ENCODE results near the gene PARD3. TPM values are rescaled to one million over a fixed set of nuclear protein-coding genes. Genes with fewer than 3 reads are reported as not detected.
"Not testable (repeated sequence)": the region's sequence is repeated elsewhere in the genome, so short reads cannot be mapped to it uniquely, and the experiment has no call there.

PARD3 gene
- total RNA-seq, 1 donor from 2014 or later = 29.4 TPM

DNA sequence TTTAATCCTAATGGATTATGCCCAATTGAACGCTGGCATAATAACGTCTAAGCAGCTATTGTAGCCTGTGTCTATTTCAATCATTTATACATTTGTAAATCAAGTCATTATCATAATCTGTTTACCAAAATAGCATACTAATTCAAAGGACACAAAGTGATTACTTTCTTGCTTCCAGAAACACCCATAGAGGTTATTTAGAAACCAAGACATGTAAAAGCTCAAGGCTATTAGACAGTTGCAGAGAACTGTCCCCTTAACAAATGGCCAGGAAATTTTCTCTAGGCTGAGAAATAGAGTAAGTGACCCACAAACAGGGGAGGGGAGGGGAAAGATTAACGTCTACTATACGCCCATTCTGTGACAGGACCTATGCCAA, 455.7 kb downstream of the PARD3 start:
- DNase-seq (ENCODE audit: low read depth in 2 of 2) = no peak

DNA sequence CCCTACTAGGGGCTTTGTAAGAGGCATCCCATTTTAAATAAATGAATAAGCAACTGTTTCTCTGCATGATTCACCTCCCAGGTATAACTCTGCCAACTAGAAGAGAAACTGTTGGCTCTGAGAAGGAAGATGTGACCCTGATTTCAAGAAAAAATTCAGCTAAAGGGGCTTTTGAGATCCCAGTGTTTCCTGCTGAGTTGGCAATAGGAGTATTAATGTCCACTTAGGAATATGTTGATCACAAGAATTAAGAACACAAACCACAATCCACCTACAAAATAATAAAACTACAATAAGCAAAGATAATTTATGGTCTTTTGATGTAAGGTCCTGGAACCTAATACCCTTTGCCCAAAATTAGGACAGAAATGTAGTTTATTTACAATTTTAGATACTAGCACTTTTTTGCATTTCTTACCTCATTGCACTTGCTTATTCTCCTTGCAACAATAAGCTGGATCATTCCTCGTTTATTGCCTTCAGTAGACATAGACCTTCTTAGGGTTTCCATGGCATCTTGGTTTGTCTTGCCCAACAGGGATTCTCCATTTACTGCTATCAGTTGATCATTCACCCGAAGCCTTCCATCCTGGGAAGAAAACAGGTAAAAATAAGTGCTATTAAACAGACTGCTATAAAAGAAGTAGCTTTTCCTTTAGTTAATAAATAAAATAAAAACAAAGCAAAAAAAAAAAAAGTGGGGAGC, 456.2 kb downstream of the PARD3 start:
- DNase-seq (ENCODE audit: low read depth in 2 of 2) = no peak

DNA sequence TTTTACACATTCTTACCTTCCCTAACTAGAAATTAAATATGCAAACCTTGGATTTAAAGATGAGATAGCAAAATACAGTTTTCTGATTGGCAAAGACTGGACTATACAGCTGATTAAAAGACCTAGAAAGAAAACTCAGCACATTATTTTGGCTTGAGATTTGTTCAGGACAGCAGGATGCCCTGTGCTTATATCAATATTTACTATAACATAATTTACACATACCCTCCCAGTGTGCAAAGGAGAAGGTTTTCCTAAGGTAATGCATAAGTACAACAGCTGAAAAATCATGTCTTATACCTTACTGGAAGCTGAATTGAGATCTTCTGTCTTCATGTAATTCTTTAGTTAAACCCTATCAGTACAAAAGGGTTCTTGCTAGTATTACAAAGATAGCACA, 458.6 kb downstream of the PARD3 start:
- no peak for DNase-seq (ENCODE audit: low read depth in 2 of 2)

DNA sequence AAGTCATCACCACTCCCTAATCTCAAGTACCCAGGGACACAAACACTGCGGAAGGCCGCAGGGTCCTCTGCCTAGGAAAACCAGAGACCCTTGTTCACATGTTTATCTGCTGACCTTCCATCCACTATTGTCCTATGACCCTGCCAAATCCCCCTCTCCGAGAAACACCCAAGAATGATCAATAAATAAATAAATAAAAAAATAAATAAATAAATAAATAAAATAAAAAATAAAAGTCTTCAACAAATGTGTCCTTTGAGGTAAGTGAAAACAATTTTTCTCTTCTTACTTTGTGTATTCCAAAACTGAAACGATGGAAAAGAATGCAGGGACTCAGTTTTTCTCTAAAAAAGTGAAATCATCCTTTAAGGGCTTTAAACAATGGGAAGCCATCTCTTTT, 461.6 kb downstream of the PARD3 start:
- not testable (repeated sequence) for DNase-seq (ENCODE audit: low read depth in 2 of 2)

DNA sequence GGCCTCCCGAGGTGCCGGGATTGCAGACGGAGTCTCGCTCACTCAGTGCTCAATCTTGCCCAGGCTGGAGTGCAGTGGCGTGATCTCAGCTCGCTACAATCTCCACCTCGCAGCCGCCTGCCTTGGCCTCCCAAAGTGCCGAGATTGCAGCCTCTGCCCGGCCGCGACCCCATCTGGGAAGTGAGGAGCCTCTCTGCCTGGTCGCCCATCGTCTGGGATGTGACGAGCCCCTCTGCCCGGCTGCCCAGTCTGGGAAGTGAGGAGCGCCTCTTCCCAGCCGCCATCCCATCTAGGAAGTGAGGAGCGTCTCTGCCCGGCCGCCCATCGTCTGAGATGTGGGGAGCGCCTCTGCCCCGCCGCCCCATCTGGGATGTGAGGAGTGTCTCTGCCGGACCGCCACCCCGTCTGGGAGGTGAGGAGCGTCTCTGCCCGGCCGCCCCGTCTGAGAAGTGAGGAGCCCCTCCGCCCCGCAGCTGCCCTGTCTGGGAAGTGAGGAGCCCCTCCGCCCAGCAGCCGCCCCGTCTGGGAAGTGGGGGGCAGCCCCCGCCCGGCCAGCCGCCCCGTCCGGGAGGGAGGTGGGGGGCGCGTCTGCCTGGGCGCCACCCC, 462.4 kb downstream of the PARD3 start:
- DNase-seq (ENCODE audit: low read depth in 2 of 2) = not testable (repeated sequence)

DNA sequence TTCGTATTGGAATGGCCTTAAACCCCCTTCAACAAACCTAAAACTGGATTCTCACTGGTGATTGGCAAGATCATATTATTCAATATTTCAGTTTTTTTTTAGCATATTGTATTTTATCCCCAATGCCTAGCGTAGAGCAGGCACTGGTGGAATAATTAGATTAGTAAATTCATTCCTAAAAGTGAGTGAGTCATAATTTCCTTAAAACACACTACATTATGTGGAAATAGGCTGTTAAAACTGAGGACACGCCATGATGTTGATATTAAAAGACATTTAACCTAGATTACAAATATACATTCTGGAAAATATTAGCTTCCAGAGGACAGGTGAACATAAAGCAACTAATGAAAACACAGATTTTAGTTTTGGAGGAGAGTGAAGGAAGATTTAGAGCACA, 463.9 kb downstream of the PARD3 start:
- DNase-seq (ENCODE audit: low read depth in 2 of 2) = peak; percentile 21 to 56

DNA sequence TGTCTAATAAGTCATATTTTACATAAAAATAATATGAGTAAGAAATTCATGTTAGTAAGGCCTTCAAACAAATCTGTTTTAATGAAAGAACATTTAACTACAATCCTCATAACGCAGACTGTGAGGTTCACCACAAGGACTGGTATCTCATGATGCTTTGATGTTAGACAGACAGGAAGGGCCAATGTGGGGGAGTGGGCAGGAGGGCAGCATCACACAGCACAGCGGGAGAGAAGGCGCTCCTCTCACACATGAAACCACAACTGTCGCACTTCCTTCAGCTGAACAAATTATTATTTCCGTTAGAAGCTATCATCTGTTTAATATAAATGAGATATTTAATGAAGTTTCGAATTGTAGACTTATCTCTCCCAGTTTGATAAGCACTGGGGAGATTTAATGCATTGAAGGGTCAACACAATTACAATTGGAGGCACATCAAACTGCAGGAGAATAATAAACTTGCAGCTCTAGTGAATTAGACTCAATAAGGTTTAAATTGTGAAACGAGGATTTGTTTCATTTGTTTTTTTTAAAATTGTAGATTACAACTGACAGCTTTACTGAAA, 466.1 kb downstream of the PARD3 start:
- DNase-seq (ENCODE audit: low read depth in 2 of 2) = no peak

DNA sequence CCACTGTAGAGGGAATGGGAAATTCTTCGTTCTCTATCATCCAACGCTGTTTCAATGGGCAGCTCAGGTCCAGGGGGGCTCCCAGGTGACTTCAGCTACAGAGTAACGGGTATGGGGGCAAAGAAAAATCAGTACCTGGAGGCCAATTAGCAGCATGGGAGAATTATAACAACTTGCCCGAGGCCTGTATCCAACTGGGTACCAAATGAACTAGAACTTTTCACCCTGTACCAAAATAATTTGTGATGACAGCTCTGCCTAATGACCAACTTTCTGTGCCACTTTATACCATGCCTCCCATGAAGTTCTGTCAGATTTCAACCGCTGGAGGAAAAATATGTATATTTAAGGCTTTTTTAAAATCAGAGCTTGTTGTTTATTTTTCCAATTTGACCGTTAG, 467.1 kb downstream of the PARD3 start:
- no peak for DNase-seq (ENCODE audit: low read depth in 2 of 2)

DNA sequence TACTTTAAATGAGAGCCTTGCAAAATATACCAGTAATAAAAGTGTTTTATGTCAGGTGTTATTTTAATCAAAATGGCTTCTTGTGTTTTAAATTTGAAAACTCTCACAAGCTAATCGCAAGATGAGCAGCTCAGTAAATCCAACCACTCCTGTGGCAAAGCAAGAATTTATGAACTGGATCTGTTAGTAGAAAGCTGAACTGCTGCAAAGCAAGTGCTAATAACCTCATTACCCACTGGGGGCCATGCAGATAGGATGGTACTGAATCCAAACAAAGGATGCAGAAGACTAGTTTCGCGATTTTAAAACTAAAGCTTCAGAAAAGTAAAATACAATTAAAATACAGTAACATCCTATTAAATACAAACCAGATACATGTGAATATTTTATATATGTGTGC, 468.0 kb downstream of the PARD3 start:
- no peak for DNase-seq (ENCODE audit: low read depth in 2 of 2)

DNA sequence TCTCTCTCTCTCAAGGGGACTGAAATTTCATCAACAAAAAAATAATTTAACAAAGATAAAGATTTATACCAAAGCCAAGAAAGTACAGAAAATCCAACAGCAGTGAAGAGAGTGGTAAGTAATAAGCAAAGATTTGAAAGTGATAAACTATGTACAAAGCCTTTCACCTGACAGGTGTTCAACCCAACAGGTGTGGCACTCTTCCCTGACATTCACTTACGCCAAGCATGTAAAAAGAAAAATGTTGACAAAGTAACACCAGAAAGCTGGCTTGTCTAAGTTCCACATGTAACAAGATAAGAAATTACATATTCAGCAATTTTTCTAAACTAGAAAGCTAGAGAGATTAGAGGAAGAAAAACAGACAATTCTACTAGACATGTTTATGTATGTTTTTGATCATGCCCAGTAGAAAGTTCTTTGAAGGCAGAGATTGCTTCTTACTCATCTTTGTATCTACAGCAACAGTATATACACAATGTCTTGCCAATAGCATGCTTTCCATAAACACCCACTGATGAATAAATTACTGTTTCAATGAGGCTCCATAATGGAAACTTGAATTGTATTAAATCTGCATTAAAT, 468.5 kb downstream of the PARD3 start:
- DNase-seq (ENCODE audit: low read depth in 2 of 2) = no peak

DNA sequence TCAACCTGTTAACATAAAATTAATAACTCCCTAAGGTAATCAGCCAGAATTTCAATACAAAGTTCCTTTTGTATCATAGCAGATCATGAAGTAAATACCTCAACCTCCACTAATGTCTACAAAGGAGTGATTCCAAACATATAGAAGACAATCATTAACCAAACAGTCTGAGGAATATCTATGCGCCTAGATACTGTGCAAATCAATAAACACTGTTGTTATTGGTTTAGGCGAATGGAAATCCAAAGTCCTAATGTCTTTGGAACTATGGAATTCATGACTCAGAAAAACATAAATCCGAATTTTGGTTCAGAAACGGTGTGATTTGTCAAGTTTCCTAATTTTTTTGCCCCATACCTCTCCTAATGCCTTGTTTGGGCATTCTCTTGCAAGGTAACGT, 469.7 kb downstream of the PARD3 start:
- DNase-seq (ENCODE audit: low read depth in 2 of 2) = no peak

DNA sequence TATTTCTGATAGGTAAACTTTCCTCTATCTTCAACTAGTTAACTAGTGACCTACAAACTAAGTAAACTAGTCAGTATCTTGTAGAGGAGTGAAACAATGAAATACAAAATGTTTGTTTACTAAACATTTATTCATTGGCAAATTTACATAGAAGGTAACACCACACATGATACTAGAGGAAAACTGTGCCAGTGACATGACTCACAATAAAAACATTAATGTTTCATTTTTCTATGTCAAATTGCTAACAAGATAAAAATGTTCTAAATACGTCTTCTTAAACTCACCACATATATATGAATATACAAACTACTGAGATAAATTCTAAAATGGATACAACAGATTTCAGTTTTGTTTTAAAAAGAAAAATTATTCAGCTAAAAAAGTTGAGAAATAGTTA, 471.3 kb downstream of the PARD3 start:
- DNase-seq (ENCODE audit: low read depth in 2 of 2) = peak in 1 of 2 donors; percentile 12

DNA sequence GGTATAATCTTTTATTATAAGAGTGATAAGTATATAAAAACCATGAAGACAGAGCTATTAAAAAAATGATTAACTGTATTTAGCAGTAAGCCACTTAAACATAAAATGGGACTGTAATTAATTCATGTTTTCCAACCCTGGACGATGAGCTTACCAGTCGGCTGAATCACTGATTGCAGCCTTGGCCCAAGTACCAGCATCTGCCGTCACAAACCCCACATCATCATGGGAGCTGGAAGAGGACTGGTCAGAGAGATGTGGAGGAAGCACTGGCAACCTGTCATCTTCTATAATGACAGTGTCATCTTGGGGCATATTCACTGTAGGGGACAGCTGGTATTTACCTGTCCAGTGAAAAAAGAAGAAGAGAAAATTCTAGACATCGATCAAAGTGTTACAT, 473.6 kb downstream of the PARD3 start:
- DNase-seq (ENCODE audit: low read depth in 2 of 2) = peak in 1 of 2 donors; percentile 25

DNA sequence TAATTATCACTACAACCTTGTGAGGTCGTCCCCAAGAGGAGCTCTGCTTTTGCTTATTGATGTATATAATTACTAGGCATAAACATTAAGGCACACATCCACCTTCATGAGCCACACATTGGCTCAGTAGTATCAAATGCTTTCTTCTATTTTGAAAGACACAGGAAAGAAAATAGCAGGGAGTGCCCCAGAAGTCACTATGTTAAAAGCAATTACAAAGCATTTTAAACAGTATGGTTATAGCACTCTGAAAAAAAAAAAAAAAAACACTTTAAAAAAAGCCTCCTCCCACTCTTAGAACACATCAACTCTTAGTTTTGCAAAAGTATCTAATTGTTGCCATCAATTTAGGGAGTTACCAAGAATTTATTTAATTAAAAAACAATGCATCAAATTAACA, 474.2 kb downstream of the PARD3 start:
- DNase-seq (ENCODE audit: low read depth in 2 of 2) = no peak

DNA sequence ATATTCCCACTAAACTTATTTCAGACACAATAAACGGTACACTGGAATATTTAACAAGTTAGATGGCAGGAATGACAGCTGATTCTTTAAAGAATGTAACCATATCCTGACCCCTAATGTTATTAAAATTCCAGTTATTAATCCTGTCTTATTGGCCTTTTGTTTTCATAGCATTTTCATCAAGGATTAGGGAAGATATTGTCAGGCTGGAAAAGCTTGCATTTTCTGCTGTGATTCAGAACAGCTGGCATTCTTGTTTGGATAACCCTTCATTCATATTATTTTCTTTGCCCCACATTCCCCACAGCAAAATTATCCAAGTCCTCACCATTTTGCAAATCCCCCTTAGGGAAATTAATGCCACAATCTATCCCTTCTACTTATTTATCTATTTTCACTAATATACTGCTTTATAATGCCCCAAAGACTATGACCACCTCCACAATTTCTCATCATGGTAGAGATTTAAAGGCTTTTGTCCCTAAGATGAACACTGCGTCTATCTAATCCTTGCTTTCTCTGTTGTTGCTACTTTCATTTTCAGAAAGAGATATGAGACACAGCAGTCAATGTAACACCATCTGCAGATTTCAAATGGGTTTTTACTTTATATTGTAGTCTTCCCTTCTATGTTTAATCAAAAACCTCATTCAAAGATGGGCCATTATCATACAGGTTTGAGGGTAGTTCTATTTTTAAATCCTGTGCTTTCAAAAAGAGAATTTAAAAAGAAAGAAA, 475.1 kb downstream of the PARD3 start:
- DNase-seq (ENCODE audit: low read depth in 2 of 2) = no peak

DNA sequence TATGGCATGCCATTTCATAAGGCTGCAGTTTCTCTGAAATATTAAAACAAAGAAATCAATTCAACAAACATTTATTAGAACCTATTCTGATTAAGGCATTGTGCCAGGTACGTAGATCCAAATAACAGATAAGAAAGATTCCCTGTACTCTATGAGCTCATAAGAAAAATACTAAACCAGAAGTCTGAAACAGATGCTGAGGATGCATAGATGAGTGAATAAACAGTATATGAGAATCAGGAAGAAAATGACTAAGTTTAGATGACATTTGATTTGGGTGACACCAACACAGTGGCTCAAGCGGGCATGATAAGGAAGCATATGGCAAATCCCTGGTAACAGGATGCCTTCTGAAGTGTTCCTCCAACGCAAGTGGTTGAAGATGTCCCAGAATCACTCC, 477.2 kb downstream of the PARD3 start:
- peak; percentile 20 to 36 for DNase-seq (ENCODE audit: low read depth in 2 of 2)

DNA sequence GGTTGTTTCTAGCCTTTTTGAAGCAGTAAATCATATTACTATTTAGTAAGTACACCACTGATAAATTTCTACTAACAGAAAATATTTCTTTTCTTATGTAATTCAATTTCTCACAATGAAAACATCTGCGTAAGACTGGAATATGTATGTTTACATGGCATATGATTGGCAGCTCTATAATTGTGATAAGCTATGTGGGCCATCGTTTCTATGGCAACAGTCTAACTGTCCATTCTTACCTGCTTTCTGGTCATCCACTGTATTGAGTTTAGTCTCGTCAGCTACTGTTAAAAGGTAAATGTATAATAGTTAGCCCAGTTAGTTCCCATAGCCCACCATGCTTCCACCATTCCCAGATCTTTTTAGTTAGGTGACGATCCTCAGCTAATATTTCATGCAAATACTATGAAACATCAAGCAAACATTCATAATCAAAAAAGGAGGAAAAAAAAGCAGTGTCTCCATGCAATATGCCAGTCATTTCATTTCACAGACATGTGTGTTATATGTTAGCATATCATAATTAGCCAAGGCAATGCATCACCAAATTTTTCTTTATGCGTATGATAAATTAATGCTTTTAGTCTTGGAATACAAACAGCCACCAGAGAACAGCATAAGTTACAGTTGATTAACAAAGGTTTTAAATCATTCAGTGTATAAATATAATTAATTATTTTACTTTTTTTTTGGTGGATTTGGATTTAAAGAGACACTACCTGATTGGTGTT, 479.0 kb downstream of the PARD3 start:
- DNase-seq (ENCODE audit: low read depth in 2 of 2) = no peak

DNA sequence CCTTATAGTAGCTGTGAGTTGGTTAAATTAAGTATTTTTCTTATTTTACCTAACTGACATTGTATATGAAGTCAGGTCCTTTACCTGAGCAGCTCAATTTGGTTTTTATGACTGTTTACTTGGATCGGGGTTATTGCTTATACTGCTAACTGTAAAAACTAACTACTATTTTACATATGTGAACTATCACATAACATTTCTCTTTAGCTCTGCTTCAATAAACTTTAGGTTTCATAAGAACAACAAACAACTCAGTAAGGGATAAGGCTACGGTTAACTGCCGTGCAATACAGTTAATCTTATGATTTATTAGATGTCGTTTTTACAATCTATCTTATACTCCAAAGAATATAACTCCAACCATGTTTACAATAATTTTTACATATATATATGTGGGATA, 480.2 kb downstream of the PARD3 start:
- no peak for DNase-seq (ENCODE audit: low read depth in 2 of 2)

DNA sequence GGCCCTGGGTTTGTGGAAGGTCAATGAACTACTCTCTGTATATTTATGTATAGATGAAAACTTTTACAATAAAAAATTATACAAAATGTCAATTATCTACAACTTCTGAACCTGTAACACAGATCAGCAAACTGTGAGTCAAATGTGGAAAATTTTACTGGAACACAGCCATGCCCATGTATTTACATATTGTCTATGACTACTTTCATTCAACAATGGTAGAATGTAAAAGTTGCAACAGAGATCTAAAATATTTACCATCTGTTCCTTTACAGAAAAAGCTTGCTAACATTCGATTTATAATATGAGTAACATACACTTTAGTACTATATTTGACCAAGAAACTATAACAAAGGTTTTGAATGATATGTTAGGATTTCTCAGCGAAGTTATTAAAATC, 481.6 kb downstream of the PARD3 start:
- peak; percentile 26 to 72 for DNase-seq (ENCODE audit: low read depth in 2 of 2)

DNA sequence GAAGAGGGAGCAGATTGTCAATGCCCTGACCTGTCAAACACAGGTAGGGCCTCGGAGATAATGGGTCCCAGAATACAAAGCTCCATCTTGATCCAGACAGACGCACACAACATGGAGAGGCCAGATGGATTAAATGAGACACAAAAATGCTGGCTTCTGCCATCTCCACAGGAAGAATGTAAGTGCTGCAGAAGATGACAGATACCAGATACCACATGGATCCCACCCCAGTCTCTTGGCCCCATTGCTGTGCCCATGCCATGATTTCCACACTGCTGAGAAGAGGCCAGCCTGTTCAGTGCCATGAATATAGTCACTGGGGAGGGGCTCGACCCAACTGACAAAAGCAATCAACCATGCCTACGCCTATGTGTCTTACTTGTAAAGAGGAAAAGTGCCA, 487.9 kb downstream of the PARD3 start:
- no peak for DNase-seq (ENCODE audit: low read depth in 2 of 2)

DNA sequence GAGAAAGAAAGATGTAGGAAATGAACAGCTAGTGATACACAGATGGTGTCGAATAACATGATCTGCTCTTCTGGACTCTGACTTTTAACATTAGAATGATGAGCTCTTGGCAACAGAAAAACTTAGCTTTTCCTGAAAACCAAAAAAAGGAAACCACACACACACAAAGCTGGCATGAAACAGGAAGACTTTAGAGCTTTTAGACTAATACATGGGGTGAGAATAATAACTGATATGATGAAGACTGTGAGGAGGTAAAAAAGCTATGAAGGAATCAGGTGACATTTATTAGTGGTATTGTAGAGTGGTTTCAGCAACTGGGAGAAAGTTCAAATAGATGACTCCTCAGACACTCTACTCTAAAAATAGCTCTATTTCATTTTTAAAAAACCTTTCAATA, 491.9 kb downstream of the PARD3 start:
- peak; percentile 57 to 79 for DNase-seq (ENCODE audit: low read depth in 2 of 2)

All from lung microvascular endothelial cell (primary cell).